ENCODE data around the gene MECP2.

GRCh38 chrX:154048398-154048797 is 49.1 kb downstream of the MECP2 start:
- TF ChIP-seq POLR2A (IDR thresholded peaks at IDR 0.05) (no peak), CTCF (IDR thresholded peaks at IDR 0.05) (no peak)

Data from breast epithelium (tissue), 3 donors.